ENCODE measurements around the gene ATG10. TPM values are rescaled to one million over a fixed set of nuclear protein-coding genes. Genes with fewer than 3 reads are reported as not detected.

The ATG10 gene
- total and polyA plus RNA-seq, 2 of the 13 experiments (the other 11 are each of a cell fraction or from before 2014, with no cell fraction given) = 2.0 to 5.7 TPM

DNA sequence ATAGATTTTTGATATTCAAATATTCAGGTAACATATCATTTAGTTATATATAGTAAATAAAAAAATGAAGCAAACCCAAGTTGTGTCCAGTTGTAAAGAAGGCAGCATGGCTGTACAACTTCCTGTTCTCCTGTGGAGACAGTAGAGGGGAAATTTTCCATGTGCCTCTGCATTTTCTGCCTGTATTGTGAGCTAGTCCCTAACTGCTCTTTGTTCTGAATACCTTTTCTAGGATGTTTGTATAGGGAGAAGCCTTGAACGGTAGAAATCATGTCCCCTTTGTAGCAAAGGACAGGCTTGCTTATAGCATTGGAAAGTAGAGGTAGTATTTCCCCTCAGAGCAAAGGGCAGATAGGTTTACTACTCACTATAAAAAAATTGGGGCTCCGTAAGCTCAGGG is 319.6 kb downstream of the ATG10 start:
- WGBS (ENCODE audit: low lambda C conversion rate) = 39% methylated on average over 2 of the region's 2 CpGs
- CTCF ChIA-PET (ENCODE audit: low intra/inter-chr PET ratio, low total read pairs) = no interaction called here
- intact Hi-C loops (cut with micrococcal nuclease; ENCODE audit: unreplicated experiment) = no loop called here

DNA sequence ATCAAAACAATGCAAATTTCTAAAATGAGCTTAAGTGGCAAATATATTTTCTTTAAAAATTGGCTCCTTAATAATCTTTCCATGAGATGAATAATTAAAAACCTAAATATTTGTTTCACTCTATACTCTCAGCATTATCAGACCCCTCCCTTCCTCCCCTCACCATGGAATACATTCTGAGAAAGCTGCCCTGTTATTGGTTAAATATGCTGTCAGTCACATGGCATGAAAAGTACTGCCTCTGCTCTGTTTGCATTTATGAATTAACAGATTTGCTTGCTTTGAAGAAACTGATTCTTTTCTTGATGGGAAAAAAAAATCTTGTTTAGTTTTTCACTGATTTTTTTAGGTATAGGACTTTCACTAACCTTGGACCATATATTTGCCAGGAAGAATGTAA is 323.3 kb downstream of the ATG10 start:
- H3K4me1 ChIP-seq (ENCODE audit: insufficient read depth, low read length) = peaks cover 19% of the 10 kb centered on the region
- no peak overlapping the region for H2AFZ ChIP-seq (ENCODE audit: low read length)
- H3K9me3 ChIP-seq (ENCODE audit: low read length) = no peaks in the 10 kb centered on the region
- no peak overlapping the region for H3K27ac ChIP-seq (ENCODE audit: extremely low read length, insufficient read depth, low read length)
- H3K4me2 ChIP-seq (ENCODE audit: low read depth, low read length) = no peak overlapping the region
- H4K20me1 ChIP-seq (ENCODE audit: insufficient read depth, low read length) = no peaks in the 10 kb centered on the region
- intact Hi-C loops (cut with micrococcal nuclease; ENCODE audit: unreplicated experiment) = no loop called here
- BruUV-seq (replicated peaks) = no TSS peak
- in situ Hi-C loops (cut with HindIII; ENCODE audit: extremely low pct_ligation_motif_present, low pct_unique_long_range_greater_than_20kb) = no loop called here
- POLR2A ChIA-PET = no interaction called here
- ATAC-seq (no peak), FAIRE-seq (no peak), DNase-seq (ENCODE audit: low spot score) (no peak)
- H3K9ac ChIP-seq (ENCODE audit: insufficient read depth, low read depth, low read length) = no peak overlapping the region
- CTCF ChIA-PET (ENCODE audit: low intra/inter-chr PET ratio, low total read pairs) = no interaction called here
- no peak overlapping the region for H3K4me3 ChIP-seq (replicated peaks in 1 of 3; ENCODE audit: insufficient read depth in 1 of 3, low read depth in 2 of 3, low read length in 3 of 3)
- TF ChIP-seq ZNF331 (CRISPR knock-in tag; IDR thresholded peaks at IDR 0.05) (no peak), IRX3 (CRISPR knock-in tag; IDR thresholded peaks at IDR 0.05; ENCODE audit: borderline replicate concordance, low read depth) (no peak), ELF1 (CRISPR knock-in tag; IDR thresholded peaks at IDR 0.05) (no peak)
- TF ChIP-seq, protein P1, sequence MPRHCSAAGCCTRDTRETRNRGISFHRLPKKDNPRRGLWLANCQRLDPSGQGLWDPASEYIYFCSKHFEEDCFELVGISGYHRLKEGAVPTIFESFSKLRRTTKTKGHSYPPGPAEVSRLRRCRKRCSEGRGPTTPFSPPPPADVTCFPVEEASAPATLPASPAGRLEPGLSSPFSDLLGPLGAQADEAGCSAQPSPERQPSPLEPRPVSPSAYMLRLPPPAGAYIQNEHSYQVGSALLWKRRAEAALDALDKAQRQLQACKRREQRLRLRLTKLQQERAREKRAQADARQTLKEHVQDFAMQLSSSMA (CRISPR knock-in tag; IDR thresholded peaks at IDR 0.05) = no peak
- TF ChIP-seq, protein P2, sequence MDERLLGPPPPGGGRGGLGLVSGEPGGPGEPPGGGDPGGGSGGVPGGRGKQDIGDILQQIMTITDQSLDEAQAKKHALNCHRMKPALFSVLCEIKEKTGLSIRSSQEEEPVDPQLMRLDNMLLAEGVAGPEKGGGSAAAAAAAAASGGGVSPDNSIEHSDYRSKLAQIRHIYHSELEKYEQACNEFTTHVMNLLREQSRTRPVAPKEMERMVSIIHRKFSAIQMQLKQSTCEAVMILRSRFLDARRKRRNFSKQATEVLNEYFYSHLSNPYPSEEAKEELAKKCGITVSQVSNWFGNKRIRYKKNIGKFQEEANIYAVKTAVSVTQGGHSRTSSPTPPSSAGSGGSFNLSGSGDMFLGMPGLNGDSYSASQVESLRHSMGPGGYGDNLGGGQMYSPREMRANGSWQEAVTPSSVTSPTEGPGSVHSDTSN (CRISPR knock-in tag; IDR thresholded peaks at IDR 0.05) = peak; percentile 65
- H3K36me3 ChIP-seq (replicated peaks in 1 of 2; ENCODE audit: control insufficient read depth in 1 of 2, insufficient read depth in 2 of 2, low read length in 2 of 2) = no peaks in the 10 kb centered on the region
- H3K27me3 ChIP-seq (ENCODE audit: control insufficient read depth in 1 of 2, insufficient read depth in 2 of 2, low read length in 2 of 2) = no peaks in the 10 kb centered on the region
- H3K79me2 ChIP-seq (ENCODE audit: insufficient read depth, low read length) = no peaks in the 10 kb centered on the region

More for the DNA sequence above, 319.6 kb downstream of the ATG10 start:
- ATAC-seq (peak; percentile 91), DNase-seq (ENCODE audit: low spot score) (peak; percentile 37), FAIRE-seq (no peak)
- Histone ChIP-seq H3K27ac (ENCODE audit: extremely low read length, insufficient read depth, low read length) (peak overlapping the region; percentile 45), H3K79me2 (ENCODE audit: insufficient read depth, low read length) (no peaks in the 10 kb centered on the region), H4K20me1 (ENCODE audit: insufficient read depth, low read length) (no peaks in the 10 kb centered on the region), H3K36me3 (replicated peaks in 1 of 2; ENCODE audit: control insufficient read depth in 1 of 2, insufficient read depth in 2 of 2, low read length in 2 of 2) (no peaks in the 10 kb centered on the region), H3K9me3 (ENCODE audit: low read length) (no peaks in the 10 kb centered on the region), H3K4me1 (ENCODE audit: insufficient read depth, low read length) (peaks cover 28% of the 10 kb centered on the region), H3K4me3 (replicated peaks in 1 of 3; ENCODE audit: insufficient read depth in 1 of 3, low read depth in 2 of 3, low read length in 3 of 3) (no peak overlapping the region), H2AFZ (ENCODE audit: low read length) (no peak overlapping the region), H3K27me3 (ENCODE audit: control insufficient read depth in 1 of 2, insufficient read depth in 2 of 2, low read length in 2 of 2) (no peaks in the 10 kb centered on the region), H3K9ac (ENCODE audit: insufficient read depth, low read depth, low read length) (no peak overlapping the region), H3K4me2 (ENCODE audit: low read depth, low read length) (peak overlapping the region; percentile 36; the same call in 1 of the 2 replicates)
- BruUV-seq (replicated peaks) = no TSS peak
- in situ Hi-C loops (cut with HindIII; ENCODE audit: extremely low pct_ligation_motif_present, low pct_unique_long_range_greater_than_20kb) = no loop called here
- no peak for TF ChIP-seq FOXO1 (CRISPR knock-in tag; IDR thresholded peaks at IDR 0.05)
- no peak for TF ChIP-seq SOX13 (IDR thresholded peaks at IDR 0.05)
- 0 out of 4 replicates have a peak, but pooled peaks of 1 of the 2 experiments have one; percentile 6 for TF ChIP-seq SOX13 (CRISPR knock-in tag; conservative IDR thresholded peaks at IDR 0.05 in 1 of 2, IDR thresholded peaks at IDR 0.05 in 1 of 2)
- TF ChIP-seq NR2F2 (IDR thresholded peaks at IDR 0.05; ENCODE audit: borderline replicate concordance, low read depth) = no peak
- peak; percentile 45; the same call in 1 of the 2 replicates for TF ChIP-seq ELF3 (CRISPR knock-in tag; IDR thresholded peaks at IDR 0.05)
- TF ChIP-seq SOX6 (IDR thresholded peaks at IDR 0.05) = no peak
- TF ChIP-seq SOX6 (CRISPR knock-in tag; IDR thresholded peaks at IDR 0.05) = peak; percentile 18; the same call in 1 of the 2 replicates
- no peak for TF ChIP-seq SKI (IDR thresholded peaks at IDR 0.05; ENCODE audit: partially characterized antibody)
- TF ChIP-seq SOX5 (CRISPR knock-in tag; IDR thresholded peaks at IDR 0.05; ENCODE audit: borderline replicate concordance) = 0 out of 2 replicates have a peak, but pooled peaks have one; percentile 12
- TF ChIP-seq ZMYM4 (CRISPR knock-in tag; IDR thresholded peaks at IDR 0.05) = peak; percentile 17; the same call in 1 of the 2 replicates
- TF ChIP-seq POGZ (CRISPR knock-in tag; IDR thresholded peaks at IDR 0.05) = 0 out of 2 replicates have a peak, but pooled peaks have one; percentile 27
- POLR2A ChIA-PET = interaction anchor here (2.0 kb wide), 1 partner anchor 13 kb away, joined by 8 read pairs; the partner anchor contains the start of gene RPS23
